ENCODE results near the gene TP53BP1.

Gene TP53BP1

GRCh38 chr15:43514241-43515057, 21.5 kb upstream of the TP53BP1 start:
- Mint-ChIP-seq H3K4me1 (peaks cover 38 to 69% of the 10 kb centered on the region in 2 donors), H3K27ac (no peak overlapping the region), H3K4me3 (no peak overlapping the region), H3K27me3 (peaks cover 35 to 51% of the 10 kb centered on the region in 2 donors), H3K36me3 (no peaks in the 10 kb centered on the region), H3K9me3 (no peaks in the 10 kb centered on the region)
- ATAC-seq (replicated peaks) (no peak), DNase-seq (no peak)

GRCh38 chr15:43513550-43513949, 20.6 kb upstream of the TP53BP1 start:
- H3K4me1 Mint-ChIP-seq = peaks cover 31 to 61% of the 10 kb centered on the region in 2 donors
- H3K9me3 Mint-ChIP-seq = no peaks in the 10 kb centered on the region
- H3K27ac Mint-ChIP-seq = no peak overlapping the region
- no peak overlapping the region for H3K4me3 Mint-ChIP-seq
- DNase-seq (no peak), ATAC-seq (replicated peaks) (no peak)
- no peaks in the 10 kb centered on the region for H3K36me3 Mint-ChIP-seq
- H3K27me3 Mint-ChIP-seq = peaks cover 33 to 42% of the 10 kb centered on the region in 2 donors

GRCh38 chr15:43511012-43511885, 18.3 kb upstream of the TP53BP1 start:
- Mint-ChIP-seq H3K36me3 (no peaks in the 10 kb centered on the region), H3K4me1 (peaks cover 14 to 38% of the 10 kb centered on the region in 2 donors), H3K27me3 (peaks cover 15 to 20% of the 10 kb centered on the region in 2 donors), H3K4me3 (peak overlapping the region; percentile 95 to 97), H3K27ac (peak overlapping the region; percentile 1), H3K9me3 (no peaks in the 10 kb centered on the region)
- ATAC-seq (replicated peaks) (peak in 1 of 2 donors; percentile 0), DNase-seq (no peak)

- no peaks in the 10 kb centered on the region for H3K9me3 Mint-ChIP-seq
- peak overlapping the region; percentile 95 for H3K27ac Mint-ChIP-seq
- peak; percentile 94 to 97 for ATAC-seq (replicated peaks)
- H3K36me3 Mint-ChIP-seq = no peaks in the 10 kb centered on the region
- peaks cover 8 to 13% of the 10 kb centered on the region in 2 donors for H3K27me3 Mint-ChIP-seq
- H3K4me1 Mint-ChIP-seq = peaks cover 13 to 33% of the 10 kb centered on the region in 2 donors
- peak; percentile 97 for DNase-seq
- H3K4me3 Mint-ChIP-seq = peak overlapping the region; percentile 95 to 97
These were observed 17.4 kb upstream of the TP53BP1 start for GRCh38 chr15:43510200-43511011.

GRCh38 chr15:43509660-43510199, 16.8 kb upstream of the TP53BP1 start:
- Mint-ChIP-seq H3K9me3 (no peaks in the 10 kb centered on the region), H3K4me1 (peaks cover 13 to 33% of the 10 kb centered on the region in 2 donors), H3K36me3 (no peaks in the 10 kb centered on the region), H3K27ac (peak overlapping the region; percentile 95), H3K4me3 (peak overlapping the region; percentile 95 to 97), H3K27me3 (peaks cover 8 to 13% of the 10 kb centered on the region in 2 donors)
- ATAC-seq (replicated peaks) (no peak), DNase-seq (no peak)

- Mint-ChIP-seq H3K27me3 (peaks cover 4 to 13% of the 10 kb centered on the region in 2 donors), H3K9me3 (no peaks in the 10 kb centered on the region), H3K4me3 (no peak overlapping the region), H3K4me1 (peaks cover 11 to 28% of the 10 kb centered on the region in 2 donors), H3K36me3 (no peaks in the 10 kb centered on the region), H3K27ac (no peak overlapping the region)
- DNase-seq (no peak), ATAC-seq (replicated peaks) (no peak)
These were observed 16.2 kb upstream of the TP53BP1 start for GRCh38 chr15:43508991-43509659.

GRCh38 chr15:43508421-43508820, 15.5 kb upstream of the TP53BP1 start:
- no peak overlapping the region for H3K27ac Mint-ChIP-seq

GRCh38 chr15:43505738-43506137, 12.8 kb upstream of the TP53BP1 start:
- Mint-ChIP-seq H3K4me1 (peaks cover 4 to 12% of the 10 kb centered on the region in 2 donors), H3K9me3 (no peaks in the 10 kb centered on the region), H3K27ac (no peak overlapping the region), H3K27me3 (no peaks in the 10 kb centered on the region), H3K36me3 (no peaks in the 10 kb centered on the region), H3K4me3 (no peak overlapping the region)
- ATAC-seq (replicated peaks) (no peak), DNase-seq (no peak)

More at GRCh38 chr15:43508421-43508820, 15.5 kb upstream of the TP53BP1 start:
- Mint-ChIP-seq H3K4me1 (peaks cover 9 to 22% of the 10 kb centered on the region in 2 donors), H3K9me3 (no peaks in the 10 kb centered on the region), H3K27me3 (peaks cover 4 to 13% of the 10 kb centered on the region in 2 donors), H3K4me3 (no peak overlapping the region), H3K36me3 (no peaks in the 10 kb centered on the region)
- ATAC-seq (replicated peaks) (no peak), DNase-seq (no peak)

GRCh38 chr15:43499635-43500034, 6.7 kb upstream of the TP53BP1 start:
- no peak for DNase-seq
- ATAC-seq (replicated peaks) = no peak
- Mint-ChIP-seq H3K9me3 (no peaks in the 10 kb centered on the region), H3K4me1 (no peaks in the 10 kb centered on the region), H3K4me3 (no peak overlapping the region), H3K36me3 (no peaks in the 10 kb centered on the region), H3K27me3 (no peaks in the 10 kb centered on the region), H3K27ac (no peak overlapping the region)

- Mint-ChIP-seq H3K4me1 (peaks cover 0 to under 1% of the 10 kb centered on the region in 2 donors), H3K27ac (no peak overlapping the region), H3K4me3 (no peak overlapping the region), H3K36me3 (no peaks in the 10 kb centered on the region), H3K9me3 (no peaks in the 10 kb centered on the region), H3K27me3 (no peaks in the 10 kb centered on the region)
- DNase-seq (no peak), ATAC-seq (replicated peaks) (no peak)
These were observed 6.0 kb upstream of the TP53BP1 start for GRCh38 chr15:43498990-43499389.

- Mint-ChIP-seq H3K4me3 (peak overlapping the region; percentile 44 to 94), H3K4me1 (peaks cover 12 to 16% of the 10 kb centered on the region in 2 donors), H3K27me3 (no peaks in the 10 kb centered on the region), H3K36me3 (peaks cover 7 to 20% of the 10 kb centered on the region in 2 donors), H3K27ac (peak overlapping the region; percentile 97), H3K9me3 (no peaks in the 10 kb centered on the region)
- ATAC-seq (replicated peaks) (no peak), DNase-seq (no peak)
These were observed 932 bp upstream of the TP53BP1 start for GRCh38 chr15:43493703-43494472.

- peaks cover 9 to 32% of the 10 kb centered on the region in 2 donors for H3K36me3 Mint-ChIP-seq
- ATAC-seq (replicated peaks) (no peak), DNase-seq (no peak)
- H3K27me3 Mint-ChIP-seq = no peaks in the 10 kb centered on the region
- H3K4me1 Mint-ChIP-seq = peaks cover 12 to 16% of the 10 kb centered on the region in 2 donors
- peak overlapping the region; percentile 87 to 94 for H3K4me3 Mint-ChIP-seq
- no peaks in the 10 kb centered on the region for H3K9me3 Mint-ChIP-seq
- H3K27ac Mint-ChIP-seq = peak overlapping the region; percentile 97
These were observed 690 bp downstream of the TP53BP1 start for GRCh38 chr15:43492266-43492665.

Data from stimulated activated naive B cell treated with anti-CD40 and anti-IgM and Interleukin-4, amounts not matched to agents 10 μg/mL and 1 μg/mL and 100 μg/mL, for 72 hours (primary cell).